SK-N-MC (cell line): ENCODE results near the gene STAT4.
A peak's percentile ranks its signal among the peaks of the same experiment; 100 is the strongest.

Source experiments
- DNase-seq: peaks from one replicate; pipeline ENCODE4 v3.0.0-alpha.2; 2011; ENCODE audit warnings: low read depth, low spot score
- H3K27ac ChIP-seq: fragments of 200-600 bp; sonication (generic); 2 replicates; pipeline ENCODE4 v1.5.1; 2016; ENCODE audit warnings: mixed run types
- H3K36me3 ChIP-seq: fragments of 200-600 bp; sonication (generic); 2 replicates; pipeline ENCODE4 v1.6.1; 2017; ENCODE audit warnings: antibody characterized with exemption, low read length, mixed read lengths; ENCODE audit not compliant: insufficient read depth
- H3K4me3 ChIP-seq: fragments of 200-600 bp; sonication (generic); 2 replicates; pipeline ENCODE4 v1.5.1; 2016
- H3K9ac ChIP-seq: fragments of 200-600 bp; sonication (generic); 2 replicates; pipeline ENCODE4 v1.8.0; 2017; ENCODE audit warnings: mixed run types, mixed read lengths; ENCODE audit not compliant: insufficient read length
- H3K9me3 ChIP-seq: fragments of 200-600 bp; sonication (generic); 2 replicates; pipeline ENCODE4 v1.6.1; 2017; ENCODE audit warnings: low read depth, mild to moderate bottlenecking, antibody characterized with exemption, low read length, moderate library complexity, mixed read lengths
- EZH2 ChIP-seq: fragments of 200-600 bp; sonication (generic); IDR thresholded peaks from one replicate; pipeline ENCODE4 v1.6.1; 2017; ENCODE audit warnings: antibody characterized with exemption
- FOXP2 ChIP-seq: optimal IDR thresholded peaks from 2 replicates; pipeline ENCODE3; 2011; ENCODE audit warnings: mild to moderate bottlenecking, moderate library complexity; ENCODE audit not compliant: insufficient read depth; ENCODE audit errors: extremely low read length, control extremely low read depth
- POLR2AphosphoS5 ChIP-seq: IDR thresholded peaks from 2 replicates; pipeline ENCODE4 v1.6.1; 2012; ENCODE audit warnings: mild to moderate bottlenecking, low read depth, low read length, borderline replicate concordance

The STAT4 gene

DNA sequence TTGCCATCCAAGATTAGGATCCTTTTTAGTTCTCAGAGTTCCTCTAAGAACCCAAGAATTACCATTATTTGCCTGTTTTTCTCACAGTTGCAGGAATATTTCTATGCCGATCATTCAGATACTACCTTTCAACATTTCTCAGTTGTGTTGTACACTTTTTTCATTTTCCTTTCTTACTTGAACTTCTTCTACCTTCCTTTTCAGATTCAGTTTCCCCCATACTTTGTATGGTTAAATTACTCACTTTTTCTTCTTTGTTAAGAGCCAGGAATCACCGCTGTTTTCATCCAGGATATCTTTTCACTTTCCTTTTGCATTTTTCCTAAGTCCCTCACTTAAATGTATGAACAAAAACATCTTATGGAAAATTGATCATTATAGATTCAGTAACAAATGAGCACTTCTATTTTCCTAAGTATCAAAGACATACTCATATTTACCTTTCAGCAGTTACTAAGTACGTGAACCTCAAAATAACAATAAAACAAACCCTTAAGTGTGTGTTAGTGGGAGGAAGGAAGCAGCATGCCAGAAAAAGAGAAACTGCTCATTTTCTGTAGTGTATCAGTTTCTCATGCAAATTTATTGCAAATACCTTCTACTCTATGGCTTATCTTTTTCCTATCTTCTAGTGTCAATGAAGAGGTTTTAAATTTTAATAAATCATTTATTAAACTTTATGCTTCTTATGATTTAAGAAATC, 72.5 kb downstream of the STAT4 start:
- no peak for TF ChIP-seq POLR2AphosphoS5
- TF ChIP-seq FOXP2: no peak
- H3K4me3 ChIP-seq: no peak overlapping the region
- no peak overlapping the region for H3K9ac ChIP-seq
- no peaks in the 10 kb centered on the region for H3K36me3 ChIP-seq
- H3K27ac ChIP-seq: no peak overlapping the region
- no peaks in the 10 kb centered on the region for H3K9me3 ChIP-seq
- DNase-seq: no peak

DNA sequence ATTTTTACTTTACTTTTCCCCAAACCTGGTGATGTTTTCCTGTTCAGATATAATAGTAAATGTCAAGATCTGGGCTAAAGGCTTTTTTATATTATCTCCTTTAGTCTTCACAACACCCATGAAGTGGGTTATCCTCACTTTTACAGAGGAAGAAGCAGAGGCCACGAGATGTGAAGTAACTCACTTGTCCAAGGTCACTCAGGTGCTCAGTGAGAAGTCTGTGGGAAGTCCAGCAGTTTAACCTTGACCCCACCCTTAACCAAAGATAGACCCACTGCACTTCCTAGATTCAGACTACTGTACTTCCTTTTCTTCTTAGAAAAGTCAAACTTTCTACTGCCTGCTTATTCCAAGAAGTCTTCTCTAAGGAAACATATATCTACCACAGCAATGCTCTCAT, 80.5 kb downstream of the STAT4 start:
- H3K9ac ChIP-seq: no peak overlapping the region
- H3K4me3 ChIP-seq: no peak overlapping the region
- no peaks in the 10 kb centered on the region for H3K36me3 ChIP-seq
- no peak for DNase-seq
- H3K9me3 ChIP-seq: no peaks in the 10 kb centered on the region
- TF ChIP-seq FOXP2: no peak
- no peak for TF ChIP-seq POLR2AphosphoS5
- TF ChIP-seq EZH2: no peak
- no peak overlapping the region for H3K27ac ChIP-seq

DNA sequence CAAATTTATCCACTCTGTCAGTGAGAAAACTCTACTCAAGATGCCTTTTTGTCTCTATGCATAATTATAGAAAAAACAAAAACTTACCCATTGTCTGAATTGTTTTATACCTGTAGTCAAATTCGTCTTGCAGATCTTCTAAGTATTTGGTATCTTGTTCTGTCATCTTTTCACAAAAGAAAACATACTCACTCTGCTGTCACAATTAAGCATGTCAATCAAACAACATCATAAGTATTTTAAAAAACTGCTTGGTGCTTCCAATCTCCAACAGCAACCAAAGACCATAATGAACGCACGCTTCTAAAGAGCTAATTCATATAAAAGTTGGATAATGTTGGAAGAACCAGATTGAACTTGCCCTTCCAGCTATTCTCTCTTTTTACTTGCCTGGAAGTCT, 81.2 kb downstream of the STAT4 start:
- Histone ChIP-seq H3K4me3 (no peak overlapping the region), H3K27ac (no peak overlapping the region), H3K36me3 (no peaks in the 10 kb centered on the region), H3K9me3 (no peaks in the 10 kb centered on the region), H3K9ac (no peak overlapping the region)
- DNase-seq: no peak
- TF ChIP-seq EZH2 (no peak), FOXP2 (no peak), POLR2AphosphoS5 (no peak)

DNA sequence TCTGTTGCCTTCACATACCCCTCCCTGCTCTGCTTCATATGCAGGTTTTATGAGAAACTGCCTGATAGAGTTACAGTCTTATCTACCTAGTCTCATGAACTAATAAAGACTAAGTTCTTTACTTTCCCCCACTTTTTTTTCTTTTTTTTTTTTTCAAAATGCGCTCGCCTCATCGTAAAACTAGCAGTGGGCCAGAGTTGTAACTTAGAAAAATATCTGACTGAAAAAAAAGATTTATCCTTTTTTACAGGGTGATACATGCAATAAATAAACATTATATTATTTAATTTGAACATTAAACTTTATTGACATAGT, 83.9 kb downstream of the STAT4 start:
- Histone ChIP-seq H3K27ac (no peak overlapping the region), H3K9ac (no peak overlapping the region), H3K9me3 (no peaks in the 10 kb centered on the region), H3K36me3 (no peaks in the 10 kb centered on the region), H3K4me3 (no peak overlapping the region)
- no peak for DNase-seq
- TF ChIP-seq POLR2AphosphoS5 (no peak), FOXP2 (no peak), EZH2 (no peak)

DNA sequence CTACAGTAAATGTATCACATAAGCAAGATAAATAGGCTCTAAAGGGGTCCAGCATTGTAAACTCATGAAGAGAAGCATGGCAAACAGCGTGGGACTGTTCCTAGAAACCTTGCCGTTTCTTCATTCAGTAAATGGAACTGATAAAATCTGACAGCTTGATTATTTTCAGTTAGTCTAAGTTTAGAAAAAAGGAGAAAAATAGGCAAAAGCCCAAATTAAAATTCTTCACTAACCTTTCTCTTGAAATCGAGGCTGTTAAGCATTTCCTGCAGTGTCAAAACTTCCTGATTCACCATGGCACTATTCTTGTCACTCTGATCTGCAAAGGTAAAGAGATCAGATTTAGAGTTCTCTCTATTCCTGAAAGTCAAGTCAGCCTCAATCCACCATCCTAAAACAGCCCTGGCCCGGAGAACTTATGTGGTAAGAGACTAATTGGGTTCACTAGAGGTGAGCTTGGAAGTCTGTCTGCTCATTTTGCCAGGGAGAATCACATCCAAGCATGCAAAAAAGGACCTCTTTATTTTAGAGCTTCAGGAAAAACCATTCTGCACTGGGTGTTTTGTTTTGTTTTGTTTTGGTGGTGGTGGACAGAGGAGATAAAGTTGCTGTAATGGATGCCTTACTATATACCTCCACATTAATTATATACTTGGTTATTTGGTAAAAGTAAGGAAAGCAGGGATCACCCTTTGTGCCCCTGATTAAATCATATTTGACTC, 84.4 kb downstream of the STAT4 start:
- TF ChIP-seq POLR2AphosphoS5: no peak
- TF ChIP-seq FOXP2: no peak
- no peak for TF ChIP-seq EZH2
- H3K36me3 ChIP-seq: no peaks in the 10 kb centered on the region
- peak overlapping the region; percentile 1 for H3K9ac ChIP-seq
- DNase-seq: no peak
- no peaks in the 10 kb centered on the region for H3K9me3 ChIP-seq
- H3K4me3 ChIP-seq: peak overlapping the region; percentile 48
- H3K27ac ChIP-seq: no peak overlapping the region; the same call in 1 of the 2 replicates

DNA sequence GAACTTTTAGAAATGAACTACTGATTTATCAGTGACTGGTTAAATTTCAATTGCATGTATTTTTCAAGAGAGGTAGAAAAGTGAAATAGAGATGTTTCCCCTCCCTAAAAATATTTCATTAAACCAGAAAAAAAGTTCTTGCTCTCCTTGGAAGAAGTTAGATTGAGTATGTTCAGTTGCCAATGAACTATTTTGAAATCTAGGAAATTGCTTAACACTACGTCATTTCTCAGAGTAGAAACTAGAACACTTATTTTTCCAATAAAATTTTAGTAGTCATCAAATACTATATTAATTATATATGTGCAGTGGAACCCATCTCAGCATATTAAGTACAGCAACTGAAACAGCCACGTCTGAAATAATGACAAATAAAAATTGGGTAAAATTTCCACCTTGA, 85.0 kb downstream of the STAT4 start:
- peak overlapping the region; percentile 1 for H3K9ac ChIP-seq
- peak overlapping the region; percentile 48 for H3K4me3 ChIP-seq
- H3K36me3 ChIP-seq: no peaks in the 10 kb centered on the region
- TF ChIP-seq FOXP2 (no peak), EZH2 (no peak), POLR2AphosphoS5 (no peak)
- no peaks in the 10 kb centered on the region for H3K9me3 ChIP-seq
- no peak overlapping the region for H3K27ac ChIP-seq
- DNase-seq: no peak

DNA sequence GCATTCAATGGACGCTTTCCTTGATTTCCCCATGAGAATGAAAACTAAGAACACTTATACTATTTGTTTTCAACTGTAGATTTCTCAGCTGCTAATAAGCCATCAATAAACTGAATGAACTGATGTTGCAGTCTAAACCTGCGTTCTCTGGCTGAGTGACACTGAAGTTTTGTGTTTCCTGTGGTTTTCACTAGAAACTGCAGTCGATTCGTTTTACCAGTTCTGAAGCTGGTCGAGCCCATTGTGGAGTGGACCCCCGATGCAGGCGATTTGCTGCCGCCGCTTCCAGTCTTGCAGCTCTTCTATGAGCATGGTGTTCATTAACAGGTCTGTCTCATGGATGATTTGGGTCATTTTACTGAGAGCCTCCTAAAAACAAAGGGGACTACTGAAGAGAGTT, 86.2 kb downstream of the STAT4 start:
- no peaks in the 10 kb centered on the region for H3K36me3 ChIP-seq
- H3K9ac ChIP-seq: no peak overlapping the region
- no peak overlapping the region for H3K4me3 ChIP-seq
- H3K27ac ChIP-seq: no peak overlapping the region
- no peak for DNase-seq
- no peaks in the 10 kb centered on the region for H3K9me3 ChIP-seq
- TF ChIP-seq FOXP2: no peak

DNA sequence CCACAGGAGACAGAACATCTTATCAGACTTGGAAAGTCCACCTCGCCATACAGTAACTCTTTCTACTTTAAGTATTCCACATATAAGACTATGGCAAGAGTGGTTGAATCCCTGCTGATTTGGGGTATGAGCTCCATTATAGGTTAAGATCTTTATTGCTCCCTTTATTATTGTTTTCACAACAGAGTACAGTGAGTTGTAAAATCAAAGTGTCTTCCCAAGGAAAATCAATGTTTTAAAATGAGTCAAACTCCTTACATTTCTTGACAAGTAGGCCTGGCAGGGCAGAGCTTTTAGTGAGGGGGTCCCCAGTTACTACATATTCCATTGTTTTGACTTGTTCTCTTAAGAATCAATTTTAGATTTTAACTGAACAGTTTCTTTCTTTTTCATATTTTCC, 87.2 kb downstream of the STAT4 start:
- H3K4me3 ChIP-seq: no peak overlapping the region
- TF ChIP-seq FOXP2 (no peak), POLR2AphosphoS5 (no peak), EZH2 (no peak)

More for the DNA sequence above, 87.2 kb downstream of the STAT4 start:
- Histone ChIP-seq H3K9me3 (no peaks in the 10 kb centered on the region), H3K9ac (no peak overlapping the region), H3K36me3 (no peaks in the 10 kb centered on the region), H3K27ac (no peak overlapping the region)
- no peak for DNase-seq
